Fibroblast of the conjunctiva (primary cell): ENCODE data around the gene RGS17.
"Not testable (repeated sequence)": the region's sequence is repeated elsewhere in the genome, so short reads cannot be mapped to it uniquely, and the experiment has no call there.

Experiments
- DNase-seq: peaks from one replicate; pipeline ENCODE4 v3.0.0-alpha.2; 2010; ENCODE audit warnings: low read depth

Gene RGS17

DNA sequence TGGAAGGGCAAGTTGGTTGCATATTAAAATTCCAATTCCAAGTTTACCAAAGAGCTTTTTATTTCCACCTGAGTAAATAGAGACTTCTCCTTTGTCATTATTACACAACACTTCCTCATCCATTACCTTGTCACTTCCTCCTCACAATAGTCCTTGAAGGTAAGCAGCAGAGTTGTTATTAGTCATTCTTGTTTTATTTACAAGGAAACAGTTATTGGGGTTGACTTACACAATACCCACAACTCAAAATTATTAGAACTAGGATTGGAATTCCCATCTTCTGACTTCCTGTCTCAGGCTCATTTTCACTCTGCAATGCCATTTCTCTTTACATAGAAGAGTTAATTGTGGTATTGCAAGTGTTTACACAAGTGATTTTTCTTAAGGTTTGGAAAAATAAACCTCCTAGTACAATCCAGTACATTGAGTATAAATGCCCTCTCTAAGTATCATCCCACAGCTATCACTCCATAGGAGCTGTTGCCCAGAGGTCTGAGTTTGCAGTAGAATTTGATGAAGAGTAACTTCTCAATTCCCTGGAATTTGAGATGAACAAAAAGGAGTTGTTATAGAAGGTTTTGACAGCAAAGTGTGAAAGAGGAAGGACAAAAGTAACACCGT lies 99.6 kb downstream of the RGS17 start:
- no peak for DNase-seq

DNA sequence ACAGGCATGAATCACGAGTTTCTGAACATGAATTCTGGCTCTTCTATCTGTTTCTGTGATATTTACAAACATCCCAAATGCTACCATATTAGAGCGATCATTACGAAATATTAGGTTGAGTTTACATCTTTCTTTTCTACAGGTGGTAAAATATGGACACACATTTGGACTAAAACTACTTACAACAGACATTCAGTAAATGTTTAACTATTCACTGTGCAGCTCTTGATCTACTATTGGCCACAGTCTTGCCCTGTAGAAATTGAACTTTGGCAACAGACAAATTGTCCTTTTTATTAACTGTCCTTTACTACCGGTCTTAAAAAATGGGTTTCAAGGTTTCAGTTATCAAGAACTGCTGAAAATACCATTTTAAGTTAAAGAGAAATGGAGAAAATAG lies 102.1 kb downstream of the RGS17 start:
- DNase-seq = no peak

DNA sequence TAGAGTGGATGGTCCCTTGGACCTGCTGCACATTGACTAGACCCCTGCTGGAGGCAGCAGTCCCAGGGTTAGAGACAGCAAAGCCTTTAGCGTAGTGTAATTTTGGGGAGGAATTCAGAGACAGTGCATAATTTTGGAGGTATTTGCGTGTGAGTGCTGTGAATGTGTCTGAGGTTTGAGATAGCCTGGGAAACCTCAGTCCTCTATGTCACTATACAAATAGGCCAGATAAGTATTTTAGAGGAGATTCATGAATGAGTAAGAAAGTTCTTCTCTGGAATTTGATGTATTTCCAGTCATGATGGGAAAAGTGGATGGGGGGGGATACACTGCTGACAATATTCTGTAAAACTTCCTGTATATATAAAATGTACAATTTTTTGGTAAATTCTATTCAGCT lies 102.8 kb downstream of the RGS17 start:
- DNase-seq = no peak

DNA sequence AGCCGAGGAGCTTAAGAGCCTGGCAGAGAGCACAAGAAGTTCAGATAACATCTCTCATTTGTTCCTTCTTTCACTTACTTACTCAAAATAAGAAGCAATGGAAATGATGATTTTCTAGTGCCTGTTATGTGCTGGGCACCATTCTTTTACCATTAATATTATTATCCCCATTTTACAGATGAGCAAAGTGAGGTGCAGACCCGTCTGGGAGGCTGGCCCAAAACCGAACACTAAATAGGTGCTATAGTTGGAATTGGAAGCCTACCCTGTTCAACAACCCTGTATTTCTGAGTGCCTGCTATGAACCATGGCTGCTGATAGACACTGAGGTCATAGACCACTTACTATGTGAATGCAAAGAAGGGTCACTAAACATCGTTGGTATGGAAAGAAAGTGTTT lies 103.6 kb downstream of the RGS17 start:
- no peak for DNase-seq

DNA sequence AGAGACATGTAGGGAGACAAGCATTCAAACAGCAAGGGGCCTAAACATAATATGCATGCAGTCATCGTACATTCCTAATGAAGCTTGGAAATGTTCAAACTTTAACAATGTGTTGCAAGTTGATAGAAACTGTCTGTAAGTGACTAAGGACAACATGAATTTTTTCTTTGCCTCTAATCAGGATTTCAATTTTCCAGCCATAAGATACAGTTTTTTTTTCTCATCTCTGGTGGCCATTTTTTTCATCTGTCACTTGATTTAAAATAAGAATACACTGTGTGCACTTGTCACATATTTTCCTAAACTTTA lies 106.4 kb downstream of the RGS17 start:
- no peak for DNase-seq

DNA sequence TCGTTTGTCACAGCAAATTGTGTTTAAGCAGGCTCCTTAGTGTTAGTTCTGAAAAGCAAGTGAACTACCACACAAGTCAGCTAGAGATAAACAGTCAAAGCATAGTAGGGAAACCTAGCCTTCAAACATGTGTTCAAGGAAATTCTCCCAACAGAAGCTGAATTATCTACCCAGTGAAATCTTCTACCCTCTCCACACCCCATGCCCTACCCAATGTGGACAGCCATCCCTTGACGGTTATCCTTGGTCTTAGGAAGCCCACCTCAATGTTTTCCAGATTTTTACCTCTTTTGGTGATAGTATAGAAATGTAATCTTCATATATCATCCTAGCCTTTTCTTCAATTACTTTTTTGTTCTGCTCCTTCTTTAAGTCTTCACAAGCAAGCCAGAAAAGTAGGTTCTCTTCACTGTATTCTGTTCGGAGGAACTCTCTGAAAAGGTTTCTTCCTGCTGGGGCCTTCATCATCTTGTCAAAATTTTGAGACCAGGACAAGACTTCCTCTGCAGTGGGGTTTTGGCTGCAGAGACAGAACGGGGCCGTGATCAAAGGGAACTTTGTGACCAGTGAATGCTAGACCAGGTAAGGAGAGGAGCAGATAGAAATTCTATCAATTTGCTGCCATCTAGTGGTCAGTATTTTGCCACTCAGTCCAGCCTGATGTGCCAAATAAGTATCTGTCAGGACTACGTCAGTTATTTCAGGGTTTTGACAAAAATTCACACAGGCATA lies 106.9 kb downstream of the RGS17 start:
- DNase-seq = peak; percentile 45

DNA sequence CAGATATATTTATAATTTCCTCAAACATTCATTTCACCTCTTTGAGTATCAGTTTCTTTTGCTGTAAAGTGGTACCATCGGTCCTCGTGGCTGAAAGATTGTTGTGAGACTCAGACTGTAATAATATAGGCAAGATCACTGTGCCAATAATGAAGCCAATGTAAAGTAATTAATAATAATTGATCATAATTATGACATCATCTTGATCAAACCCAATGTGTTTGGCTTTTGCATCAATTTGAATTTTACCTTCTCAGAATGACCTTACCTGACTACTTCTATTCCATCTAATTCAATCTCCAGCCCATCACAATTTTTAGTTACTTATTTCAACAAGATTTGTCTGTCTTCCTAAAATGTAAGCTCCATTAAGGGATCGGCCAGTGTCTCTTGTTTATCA lies 112.7 kb downstream of the RGS17 start:
- DNase-seq = no peak

DNA sequence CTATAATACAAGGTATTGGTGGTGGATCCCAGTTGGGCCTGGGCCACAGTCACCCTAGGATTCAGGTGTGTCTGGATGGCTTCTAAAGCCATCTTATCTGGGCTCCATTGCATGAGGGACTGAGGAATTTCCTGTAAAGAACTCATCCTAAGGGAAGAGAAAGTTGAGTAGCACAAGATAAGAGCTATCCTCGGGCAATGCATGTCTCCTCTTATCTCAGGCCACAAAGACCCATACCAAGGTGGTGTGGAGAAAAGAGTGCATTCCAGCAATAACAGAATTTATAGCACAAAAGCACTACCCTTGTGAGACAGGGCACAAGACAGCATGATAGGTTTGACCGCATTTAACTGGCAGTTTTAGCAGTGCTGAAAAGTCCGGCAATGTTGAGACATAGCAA lies 114.2 kb downstream of the RGS17 start:
- DNase-seq = no peak

DNA sequence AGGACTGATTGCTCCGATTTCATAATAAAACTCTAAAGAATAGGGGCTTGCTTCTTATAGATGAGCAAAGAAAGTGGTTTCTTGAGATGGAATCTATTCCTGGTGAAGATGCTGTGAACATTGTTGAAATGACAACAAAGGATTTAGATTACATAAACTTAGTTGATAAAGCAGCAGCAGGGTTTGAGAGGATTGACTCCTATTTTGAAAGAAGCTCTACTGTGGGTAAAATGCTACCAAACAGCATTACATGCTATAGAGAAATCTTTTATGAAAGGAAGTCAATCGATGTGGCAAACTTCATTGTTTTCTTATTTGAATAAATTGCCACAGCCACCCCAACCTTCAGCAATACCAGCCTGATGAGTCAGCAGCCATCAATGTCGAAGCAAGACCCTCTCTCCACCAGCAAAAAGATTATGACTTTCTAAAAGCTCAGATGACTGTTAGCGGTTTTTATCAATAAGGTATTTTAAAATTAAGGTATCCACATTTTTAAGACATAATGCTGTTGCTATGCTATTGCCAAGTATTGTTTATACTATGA lies 115.9 kb downstream of the RGS17 start:
- DNase-seq = no peak

DNA sequence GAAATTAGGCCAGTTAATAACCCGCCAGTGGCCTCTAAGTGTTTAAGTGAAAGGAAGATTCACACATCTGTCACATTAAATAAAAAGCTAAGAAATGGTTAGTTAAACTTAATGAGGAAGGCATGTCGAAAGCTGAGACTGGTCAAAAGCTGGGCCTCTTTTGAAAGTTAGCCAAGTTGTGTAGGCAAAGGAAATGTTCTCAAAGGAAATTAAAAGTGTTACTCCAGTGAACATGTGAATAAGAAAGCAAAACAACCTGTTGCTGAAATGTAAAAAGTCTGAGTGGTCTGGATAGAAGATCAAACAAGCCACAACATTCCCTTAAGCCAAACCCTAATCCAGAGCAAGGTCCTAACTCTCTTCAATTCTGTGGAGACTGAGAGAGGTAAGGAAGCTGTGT lies 117.6 kb downstream of the RGS17 start:
- DNase-seq = no peak

DNA sequence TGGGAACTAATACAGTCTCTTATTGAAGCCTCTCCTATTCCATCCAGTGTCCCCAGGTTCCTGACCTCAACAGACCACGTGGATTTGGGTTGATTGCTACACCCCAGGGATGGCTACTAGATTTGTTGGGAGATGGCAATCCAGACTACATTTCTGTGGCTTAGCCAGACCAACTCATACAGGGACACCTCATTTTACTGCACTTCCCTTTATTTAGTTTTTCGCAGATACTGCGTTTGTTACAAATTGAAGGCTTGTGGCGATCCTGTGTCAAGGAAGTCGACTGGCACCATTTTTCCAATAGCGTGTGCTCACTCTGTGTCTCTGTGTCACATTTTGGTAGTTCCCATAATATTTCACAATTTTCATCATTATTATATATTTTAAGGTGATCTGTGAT lies 118.2 kb downstream of the RGS17 start:
- DNase-seq = no peak

DNA sequence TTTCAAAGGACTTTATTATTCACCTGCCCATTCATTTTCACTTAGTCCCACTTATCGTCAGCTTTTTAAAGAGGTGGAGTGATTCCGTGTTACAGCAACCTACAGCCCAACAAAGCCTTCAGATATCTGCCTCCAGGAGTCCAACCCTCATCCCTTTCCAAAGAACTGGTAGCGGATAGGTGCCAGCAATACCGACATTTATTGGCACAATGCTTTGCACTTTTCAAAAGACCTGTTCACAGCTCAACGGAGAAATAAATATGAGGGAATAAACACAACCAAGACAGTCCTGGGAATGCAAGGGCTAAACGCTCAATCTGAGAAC lies 127.8 kb downstream of the RGS17 start:
- no peak for DNase-seq

DNA sequence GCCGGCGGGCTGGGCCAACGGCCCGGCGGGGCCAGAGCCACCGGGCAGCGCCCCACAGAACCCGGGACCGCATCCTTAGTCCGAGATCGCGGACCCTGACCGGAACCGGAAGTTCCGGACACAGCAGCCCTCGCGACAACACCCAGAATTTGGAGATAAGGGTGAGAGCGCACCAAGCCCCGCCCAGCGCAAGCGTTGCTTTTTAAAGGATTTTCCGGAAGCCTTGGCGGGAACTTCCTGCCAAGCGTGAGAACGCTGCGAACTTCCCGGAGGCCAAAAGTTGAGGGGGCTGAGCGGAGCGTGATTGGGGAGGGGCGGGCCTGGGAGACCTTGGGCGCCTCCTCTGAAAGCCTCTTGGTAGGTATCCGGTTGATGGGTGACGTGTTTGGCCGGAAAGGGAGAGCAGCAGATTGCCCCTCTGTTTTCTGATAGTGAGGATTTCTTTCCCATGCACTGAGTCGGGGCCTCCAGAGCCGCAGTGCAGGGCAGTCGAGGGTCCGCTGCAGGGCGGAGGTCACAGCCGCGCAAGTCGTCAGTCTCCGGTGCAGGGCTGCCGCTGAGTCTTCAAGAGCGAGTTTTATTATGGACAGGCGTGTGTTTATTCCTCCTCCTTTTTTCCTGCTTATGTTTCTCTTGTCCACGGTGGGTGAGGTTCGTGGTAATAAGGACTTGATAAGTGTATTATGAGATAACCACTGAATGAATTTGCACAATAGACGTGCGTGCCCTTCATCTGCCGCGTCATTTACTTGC lies 128.3 kb downstream of the RGS17 start, which contains the start of gene MTRF1L:
TSS of gene MTRF1L (minus strand) at position 97 of the 753 bp plus-strand sequence. CDS start at position 73, 24 bp downstream.
- DNase-seq = peak; percentile 87

DNA sequence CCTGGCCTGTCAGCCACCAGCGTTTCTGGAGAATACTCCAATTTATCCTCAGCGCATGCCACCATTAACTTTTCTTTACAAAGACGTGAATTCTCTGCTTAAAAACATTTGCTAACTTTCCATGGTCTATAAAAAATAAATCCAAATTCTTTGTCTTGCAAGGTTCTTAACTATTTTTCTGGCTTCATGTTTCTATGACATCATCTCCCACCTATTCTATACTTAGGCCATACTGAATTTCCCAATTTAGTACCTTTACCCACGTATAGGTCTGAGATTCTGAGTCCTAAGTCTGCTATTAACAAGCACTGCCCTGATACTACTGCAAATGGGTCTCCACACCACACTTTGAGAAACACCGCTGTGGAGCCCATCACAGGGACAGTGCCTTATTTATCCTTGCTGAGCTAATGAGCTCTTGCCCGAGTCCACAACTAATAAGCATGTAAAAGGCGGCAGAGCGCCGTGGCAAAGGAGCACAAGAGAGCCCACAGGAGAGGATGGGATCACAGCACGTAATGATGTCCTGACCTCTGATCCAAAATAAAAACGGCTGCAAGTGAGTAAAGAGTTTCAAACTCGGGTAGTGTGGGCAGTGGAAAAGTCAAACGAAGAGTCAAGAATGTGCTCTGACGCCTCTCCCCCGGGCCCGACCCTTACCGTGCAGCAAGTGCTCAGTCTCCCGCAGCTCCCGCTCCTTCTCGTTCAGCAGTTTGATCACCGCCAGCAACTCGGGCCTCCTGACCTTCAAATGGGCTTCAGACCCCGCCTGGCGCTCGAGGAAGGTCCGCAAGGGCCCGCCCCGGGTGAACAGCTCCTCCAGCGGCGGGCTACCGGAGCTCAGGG lies 129.1 kb downstream of the RGS17 start:
- DNase-seq = no peak

DNA sequence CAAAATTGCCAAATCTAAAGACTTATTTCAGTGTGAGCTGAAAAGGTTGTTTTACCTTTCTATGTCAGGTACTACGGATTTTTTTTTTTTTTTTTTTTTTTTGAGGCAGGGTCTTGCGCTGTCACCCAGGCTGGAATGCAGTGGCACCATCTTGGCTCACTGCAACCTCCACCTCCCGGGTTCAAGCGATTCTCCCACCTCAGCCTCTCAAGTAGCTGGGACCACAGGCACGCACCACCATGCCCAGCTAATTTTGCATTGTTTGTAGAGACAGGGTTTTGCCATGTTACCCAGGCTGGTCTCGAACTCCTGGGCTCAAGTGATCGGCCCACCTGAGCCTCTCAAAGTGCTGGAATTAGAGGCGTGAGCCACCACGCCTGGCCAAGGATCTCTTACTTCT lies 130.3 kb downstream of the RGS17 start:
- DNase-seq = not testable (repeated sequence)

DNA sequence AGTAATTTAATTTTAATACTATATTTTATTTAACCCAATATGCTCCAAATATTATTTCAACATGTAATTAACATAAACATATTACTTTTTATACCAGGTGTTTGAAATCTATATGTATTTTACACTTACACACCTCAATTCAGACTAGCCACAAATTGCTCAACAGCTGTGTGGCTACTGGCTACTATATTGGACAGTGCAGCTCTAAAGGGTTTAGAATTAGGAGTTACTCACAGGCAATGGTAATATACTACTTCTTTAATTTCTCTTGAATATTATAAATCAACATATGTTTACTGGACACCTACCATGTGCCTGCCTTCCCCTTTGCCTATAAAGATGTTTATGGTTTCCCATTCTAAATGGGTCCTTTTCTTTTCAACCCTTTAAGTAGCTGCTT lies 130.8 kb downstream of the RGS17 start:
- no peak for DNase-seq

DNA sequence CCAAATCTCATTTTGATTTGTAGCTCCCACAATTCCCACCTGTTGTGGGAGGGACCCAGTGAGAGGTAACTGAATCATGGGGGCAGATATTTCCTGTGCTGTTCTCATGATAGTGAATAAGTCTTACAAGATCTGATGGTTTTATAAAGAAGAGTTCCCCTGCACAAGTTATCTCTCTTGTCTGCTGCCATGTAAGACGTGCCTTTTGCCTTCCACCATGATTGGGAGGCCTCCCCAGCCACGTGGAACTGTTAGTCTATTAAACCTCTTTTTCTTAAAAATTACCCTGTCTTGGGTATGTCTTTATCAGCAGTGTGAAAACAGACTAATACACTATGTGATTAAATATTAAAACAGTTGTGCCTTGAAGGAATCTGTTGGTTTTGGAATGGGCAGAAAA lies 131.5 kb downstream of the RGS17 start:
- DNase-seq = not testable (repeated sequence)

DNA sequence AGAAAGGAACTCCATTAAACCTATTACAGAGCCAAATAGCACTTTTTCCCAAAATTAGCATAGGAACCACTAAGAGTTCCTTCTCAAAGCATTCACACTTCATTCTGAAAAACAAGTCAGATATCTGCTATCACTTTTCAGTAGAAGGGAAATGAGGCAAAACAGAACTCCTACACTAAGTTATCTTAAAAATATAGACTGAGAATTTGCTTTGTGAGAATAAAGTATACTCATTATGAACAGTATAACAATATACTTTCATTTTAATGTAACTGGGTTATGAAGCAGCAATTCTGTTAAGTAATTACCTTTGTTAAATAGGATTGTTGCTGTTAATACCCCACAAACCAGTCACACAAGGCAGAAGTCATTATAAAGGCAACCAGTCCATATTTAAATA lies 137.2 kb downstream of the RGS17 start:
- DNase-seq = no peak

DNA sequence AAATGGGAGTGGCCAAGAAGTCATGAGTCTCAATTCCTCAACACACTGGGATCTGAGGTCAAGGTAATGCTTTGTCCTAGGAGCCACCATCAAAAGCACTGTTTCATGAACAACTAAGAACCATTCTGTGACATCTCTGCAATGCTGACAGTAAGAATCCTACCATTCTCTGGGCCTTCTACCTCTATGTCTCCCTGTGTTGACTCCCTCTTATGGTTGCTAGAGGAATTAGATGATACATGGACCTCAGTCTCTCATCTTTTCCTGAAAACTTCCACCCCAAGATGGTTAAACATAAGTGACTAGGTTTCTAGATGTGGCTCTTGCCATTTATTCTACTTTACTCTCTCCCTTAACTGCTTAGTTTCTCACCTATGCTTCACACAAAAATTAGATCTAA lies 137.7 kb downstream of the RGS17 start:
- no peak for DNase-seq

DNA sequence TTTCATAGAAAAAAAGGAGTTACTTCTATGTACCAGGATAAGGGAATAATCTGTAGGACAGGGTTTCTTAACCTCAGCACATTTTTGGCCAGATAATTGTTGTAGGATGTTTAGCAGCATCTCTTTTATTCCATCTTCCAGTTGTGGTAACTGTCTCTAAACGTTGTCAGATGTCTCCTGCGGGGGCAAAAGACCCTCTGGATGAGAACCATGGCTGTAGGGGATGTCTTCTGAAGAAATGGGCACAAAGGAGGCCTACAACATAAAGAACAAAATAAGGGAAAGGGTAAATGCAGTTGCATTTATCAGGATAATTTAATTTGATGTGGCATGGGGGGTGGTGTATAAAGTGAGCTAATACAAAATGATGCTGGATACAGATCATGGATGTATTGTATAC lies 144.1 kb downstream of the RGS17 start:
- no peak for DNase-seq

DNA sequence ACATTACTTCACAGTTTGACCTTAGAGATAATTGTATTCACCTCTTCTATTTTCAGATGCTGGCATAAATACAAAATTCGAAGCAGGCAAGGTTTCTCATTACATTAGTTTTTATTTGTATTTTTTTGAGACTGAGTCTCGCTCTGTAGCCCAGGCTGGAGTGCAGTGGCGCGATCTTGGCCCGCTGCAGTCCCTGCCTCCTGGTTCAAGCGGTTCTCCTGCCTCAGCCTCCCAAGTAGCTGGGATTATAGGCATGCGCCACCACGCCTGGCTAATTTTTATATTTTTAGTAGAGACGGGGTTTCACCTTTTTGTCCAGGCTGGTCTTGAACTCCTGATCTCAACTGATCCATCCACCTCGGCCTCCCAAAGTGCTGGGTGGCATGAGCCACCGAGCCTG lies 145.8 kb downstream of the RGS17 start:
- not testable (repeated sequence) for DNase-seq

DNA sequence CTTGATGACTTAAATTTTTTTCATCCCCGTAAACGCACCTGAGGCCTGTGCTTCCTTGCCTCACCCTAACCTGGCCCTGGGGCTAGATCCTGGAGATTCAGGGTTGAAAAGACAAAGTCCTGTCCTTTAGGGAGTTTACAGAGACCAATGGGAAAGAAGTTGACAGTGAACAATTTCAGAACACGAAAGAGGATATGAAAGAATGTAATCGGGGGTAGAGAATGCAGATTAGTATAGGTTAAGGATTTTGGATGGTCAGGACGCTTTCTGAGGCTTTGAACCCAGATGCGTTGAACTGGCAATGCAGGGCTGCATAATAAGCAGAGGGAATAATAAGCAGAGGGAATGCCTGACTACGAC lies 146.6 kb downstream of the RGS17 start:
- DNase-seq = no peak
